Ecto neural progenitor cell (in vitro differentiated cells): ENCODE measurements around the gene VSIG10L2.
"Not testable (repeated sequence)": the region's sequence is repeated elsewhere in the genome, so short reads cannot be mapped to it uniquely, and the experiment has no call there.

Source experiments
- DNase-seq: peaks from one replicate; pipeline ENCODE4 v3.0.0-alpha.2; 2018; ENCODE audit warnings: low spot score

Gene VSIG10L2

DNA sequence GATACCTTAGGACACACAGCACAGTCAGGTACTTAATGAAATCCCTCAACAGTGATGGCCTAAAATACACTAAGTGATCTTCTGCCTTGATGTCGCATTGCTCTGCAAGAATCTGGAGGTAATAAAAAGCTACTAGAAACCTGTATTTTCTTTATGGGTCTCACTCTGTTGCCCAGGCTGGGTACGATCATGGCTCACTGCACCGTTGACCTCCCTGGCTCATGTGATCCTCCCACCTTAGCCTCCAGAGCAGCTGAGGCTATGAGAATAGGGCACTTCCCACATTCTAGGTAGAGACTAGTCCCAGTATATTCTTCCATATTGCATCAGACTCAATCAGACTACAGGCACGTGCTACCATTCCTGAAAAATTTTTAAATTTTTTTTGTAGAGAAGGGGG is 21.7 kb downstream of the VSIG10L2 start:
- DNase-seq = no peak

DNA sequence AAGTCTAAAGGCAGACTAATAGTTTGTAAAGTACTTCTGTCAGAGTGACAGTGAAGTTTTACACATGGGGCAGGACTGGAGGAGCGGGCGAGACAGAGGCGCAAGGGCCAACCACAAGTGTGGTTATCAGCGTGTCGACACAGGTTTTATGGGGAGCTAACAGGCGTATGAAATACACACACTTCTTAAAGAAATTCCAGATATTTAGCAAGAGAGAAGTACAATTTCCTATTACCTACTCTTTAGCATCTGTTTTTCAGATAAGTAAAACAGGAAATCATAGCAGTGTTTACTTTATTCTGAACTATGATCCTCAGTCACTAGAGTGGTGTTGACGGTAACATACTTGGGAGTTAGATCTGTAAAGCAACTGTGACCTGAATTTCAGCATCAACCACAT is 22.5 kb downstream of the VSIG10L2 start:
- DNase-seq = no peak

DNA sequence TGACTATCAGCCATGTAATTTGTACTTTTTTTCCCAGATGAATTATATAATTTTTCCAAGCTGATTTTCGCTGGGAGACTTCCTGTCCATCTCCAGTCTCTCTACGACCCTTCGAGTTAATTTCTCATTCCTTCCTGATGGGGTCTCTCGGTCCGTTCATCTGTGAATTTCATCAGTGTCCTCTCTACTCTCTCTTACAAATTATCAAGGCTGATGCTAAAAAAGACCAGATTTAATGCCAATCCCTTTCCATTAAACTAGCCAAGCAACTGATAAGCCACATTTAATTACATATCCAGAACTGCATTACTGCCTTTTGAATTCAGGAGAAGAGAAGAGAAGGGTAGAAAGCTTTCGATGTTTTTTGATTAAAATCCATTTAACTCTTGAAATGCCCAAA is 25.8 kb downstream of the VSIG10L2 start:
- DNase-seq = no peak

- no peak for DNase-seq
These were observed 28.4 kb downstream of the VSIG10L2 start for GRCh38 chr11:125974284-125974683.

- no peak for DNase-seq
These were observed 29.8 kb downstream of the VSIG10L2 start for GRCh38 chr11:125975634-125976033.

- DNase-seq = no peak
These were observed 30.3 kb downstream of the VSIG10L2 start for GRCh38 chr11:125976156-125976555.

GRCh38 chr11:125977333-125977732 is 31.5 kb downstream of the VSIG10L2 start:
- no peak for DNase-seq

GRCh38 chr11:125978181-125978716 is 32.4 kb downstream of the VSIG10L2 start:
- DNase-seq = no peak

- DNase-seq = no peak
These were observed 33.0 kb downstream of the VSIG10L2 start for GRCh38 chr11:125978778-125979407.

GRCh38 chr11:125979511-125979910 is 33.7 kb downstream of the VSIG10L2 start:
- no peak for DNase-seq

DNA sequence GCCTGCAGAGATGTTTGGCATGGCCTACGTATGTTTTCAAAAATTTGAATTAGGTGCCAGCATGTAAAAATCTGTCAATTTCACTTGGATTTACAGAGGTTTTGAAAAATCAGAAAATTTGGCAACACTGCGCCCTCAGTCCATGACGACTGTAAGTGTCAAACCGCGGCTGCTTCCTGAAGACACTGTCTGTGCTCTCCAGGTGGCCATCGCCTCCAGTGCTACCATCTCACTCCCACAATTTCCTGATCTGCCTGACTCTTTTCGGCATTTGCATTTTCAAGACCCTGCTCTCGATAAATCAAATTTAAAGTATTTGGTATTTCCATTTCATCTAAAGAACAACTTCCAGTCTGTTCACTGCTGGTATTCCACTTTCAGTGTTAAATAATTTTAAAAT is 34.6 kb downstream of the VSIG10L2 start:
- DNase-seq = no peak

DNA sequence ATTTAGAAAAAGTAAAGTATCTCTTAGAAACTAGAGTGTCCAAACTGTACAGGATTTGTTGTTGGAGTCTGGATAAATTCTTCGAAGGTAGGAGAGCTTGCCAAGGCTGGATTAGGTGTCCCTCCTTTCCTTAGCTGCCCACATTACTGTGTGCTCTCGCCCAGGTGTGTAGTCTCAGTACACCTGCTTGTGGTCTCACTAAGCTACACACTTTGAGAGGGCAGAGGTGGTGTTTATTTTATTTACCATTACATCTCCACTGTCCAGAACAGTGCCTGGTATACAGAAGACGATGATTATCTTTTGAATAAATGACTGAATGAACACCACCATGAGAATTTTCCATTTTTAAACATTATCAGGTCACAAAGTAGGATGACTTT is 36.5 kb downstream of the VSIG10L2 start:
- no peak for DNase-seq

- not testable (repeated sequence) for DNase-seq
These were observed 40.1 kb downstream of the VSIG10L2 start for GRCh38 chr11:125985956-125986355.

DNA sequence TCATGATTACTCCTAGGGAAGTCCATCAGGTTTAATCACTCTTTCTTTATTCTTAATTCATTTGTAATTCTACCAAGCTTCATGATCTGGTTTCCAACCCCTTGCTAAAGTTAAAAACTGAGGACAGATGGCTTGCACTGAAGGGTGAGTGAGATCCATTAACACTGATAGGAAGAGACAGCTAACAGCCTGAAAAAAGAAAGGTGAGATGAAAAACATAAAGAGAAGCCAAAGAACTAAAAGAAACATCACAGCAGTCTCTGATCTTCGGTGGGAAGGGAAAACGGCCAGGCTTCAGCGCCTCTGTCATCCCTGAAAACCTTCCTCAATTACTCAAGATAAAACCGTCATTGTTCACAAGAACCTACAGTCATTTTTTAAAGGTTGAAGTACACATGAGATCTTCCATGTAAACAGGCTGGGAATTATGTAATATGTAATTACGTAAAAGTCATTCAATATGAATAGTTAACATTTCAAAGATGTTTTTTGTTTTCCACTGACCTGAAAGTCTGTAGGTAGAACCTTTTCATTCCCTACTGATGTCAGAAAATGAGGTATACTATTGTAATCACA is 41.3 kb downstream of the VSIG10L2 start:
- DNase-seq = no peak

DNA sequence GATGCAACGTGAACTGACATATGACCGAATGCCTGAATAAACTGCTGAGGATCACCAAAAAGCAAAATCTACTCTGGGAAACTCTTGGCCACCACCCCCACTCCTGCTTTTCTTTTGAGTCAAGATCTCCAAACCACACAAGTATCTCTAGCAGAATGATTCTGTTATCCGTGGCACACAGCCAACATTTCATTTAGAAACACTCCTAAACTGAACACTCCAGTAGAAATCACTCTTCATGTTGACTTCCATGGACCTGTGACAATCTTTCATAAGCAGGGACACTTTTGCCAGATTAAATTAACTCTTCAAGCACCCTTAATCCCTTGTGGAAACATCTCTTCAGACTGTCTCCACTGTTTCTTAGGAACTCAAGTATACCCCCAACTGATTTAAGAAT is 44.4 kb downstream of the VSIG10L2 start:
- DNase-seq = no peak

- DNase-seq = no peak
These were observed 47.0 kb downstream of the VSIG10L2 start for GRCh38 chr11:125992893-125993292.

GRCh38 chr11:125994509-125994908 is 48.7 kb downstream of the VSIG10L2 start:
- no peak for DNase-seq

GRCh38 chr11:125995313-125995712 is 49.5 kb downstream of the VSIG10L2 start:
- no peak for DNase-seq

DNA sequence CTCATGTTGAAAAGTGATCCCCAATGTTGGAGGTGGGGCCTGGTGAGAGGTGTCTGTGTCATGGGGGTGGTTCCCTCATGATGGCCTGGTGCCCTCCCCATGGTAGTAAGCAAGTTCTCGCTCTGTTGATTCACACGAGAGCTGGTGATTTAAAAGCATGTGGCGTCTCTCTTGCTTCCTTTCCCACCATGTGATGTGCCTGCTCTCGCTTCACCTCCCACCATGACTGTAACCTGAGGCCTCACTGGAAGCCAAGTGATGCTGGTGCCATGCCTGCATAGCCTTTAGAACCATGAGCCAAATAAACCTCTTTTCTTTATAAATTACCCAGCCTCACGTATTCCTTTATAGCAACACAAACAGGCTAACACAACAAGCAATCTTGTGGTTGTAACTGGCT is 52.4 kb downstream of the VSIG10L2 start:
- no peak for DNase-seq

- DNase-seq = no peak
These were observed 53.5 kb downstream of the VSIG10L2 start for GRCh38 chr11:125999234-125999880.

- DNase-seq = no peak
These were observed 56.3 kb downstream of the VSIG10L2 start for GRCh38 chr11:126002181-126002580.
